GM19468 (cell line): ENCODE measurements around the gene MAOB.
"Not testable (repeated sequence)": the region's sequence is repeated elsewhere in the genome, so short reads cannot be mapped to it uniquely, and the experiment has no call there.

Source experiments
- ATAC-seq: cut with Tn5 transposase; IDR thresholded peaks from one replicate; pipeline ENCODE4 v1.9.1; 2021; ENCODE audit warnings: mild to moderate bottlenecking, moderate library complexity, moderate number of reproducible peaks; ENCODE audit not compliant: unreplicated experiment; ENCODE audit errors: extremely low read depth

The MAOB gene

GRCh38 chrX:43882294-43882681, at the start of gene MAOB:
TSS of gene MAOB (minus strand) at chrX:43882450. CDS start at chrX:43882299, 151 bp downstream.
- no peak for ATAC-seq

- ATAC-seq = not testable (repeated sequence)
Measured at GRCh38 chrX:43922032-43922431, 39.8 kb upstream of the MAOB start.

- not testable (repeated sequence) for ATAC-seq
Measured at GRCh38 chrX:43910772-43911171, 28.5 kb upstream of the MAOB start.

- no peak for ATAC-seq
Measured at GRCh38 chrX:43910012-43910411, 27.8 kb upstream of the MAOB start.

GRCh38 chrX:43909141-43909540, 26.9 kb upstream of the MAOB start:
- ATAC-seq = no peak

GRCh38 chrX:43899878-43900815, 17.9 kb upstream of the MAOB start:
- ATAC-seq = no peak

GRCh38 chrX:43898406-43899035, 16.3 kb upstream of the MAOB start:
- no peak for ATAC-seq

- ATAC-seq = no peak
Measured at GRCh38 chrX:43897290-43897689, 15.0 kb upstream of the MAOB start.

GRCh38 chrX:43892336-43892870, 10.2 kb upstream of the MAOB start:
- ATAC-seq = no peak

- no peak for ATAC-seq
Measured at GRCh38 chrX:43885617-43886016, 3.4 kb upstream of the MAOB start.

GRCh38 chrX:43881410-43882293, 598 bp downstream of the MAOB start:
- ATAC-seq = no peak

GRCh38 chrX:43880425-43880824, 1.8 kb downstream of the MAOB start:
- ATAC-seq = no peak

- ATAC-seq = no peak
Measured at GRCh38 chrX:43878906-43879526, 3.2 kb downstream of the MAOB start.

- no peak for ATAC-seq
Measured at GRCh38 chrX:43876680-43877079, 5.6 kb downstream of the MAOB start.

GRCh38 chrX:43870758-43871419, 11.4 kb downstream of the MAOB start:
- no peak for ATAC-seq

- ATAC-seq = no peak
Measured at GRCh38 chrX:43870011-43870410, 12.2 kb downstream of the MAOB start.

- ATAC-seq = no peak
Measured at GRCh38 chrX:43868791-43869190, 13.5 kb downstream of the MAOB start.

- no peak for ATAC-seq
Measured at GRCh38 chrX:43866423-43866822, 15.8 kb downstream of the MAOB start.

GRCh38 chrX:43865791-43866190, 16.5 kb downstream of the MAOB start:
- no peak for ATAC-seq
